HepG2 (cell line): ENCODE data around the gene SMAP2. TPM values are rescaled to one million over a fixed set of nuclear protein-coding genes. Genes with fewer than 3 reads are reported as not detected.
A peak's percentile ranks its signal among the peaks of the same experiment; 100 is the strongest.

Experiments
- AKNA ChIP-seq: sonication (generic); formaldehyde crosslinking; IDR thresholded peaks from 2 replicates; pipeline ENCODE4 v1.4.0; 2020; ENCODE audit warnings: missing genetic modification reagents, borderline replicate concordance
- ATF7-NPFF ChIP-seq: sonication (generic); formaldehyde crosslinking; IDR thresholded peaks from 2 replicates; pipeline ENCODE4 v1.8.1; 2023; ENCODE audit warnings: mild to moderate bottlenecking, low read depth, missing genetic modification reagents, moderate library complexity
- BCL6 ChIP-seq: IDR thresholded peaks from 2 replicates; pipeline ENCODE4 v1.6.1; 2016; ENCODE audit warnings: missing genetic modification reagents, missing compliant biosample characterization
- DMAP1 ChIP-seq: IDR thresholded peaks from 2 replicates; pipeline ENCODE4 v1.6.1; 2016
- FOXC1 ChIP-seq: sonication (generic); formaldehyde crosslinking; IDR thresholded peaks from 2 replicates; pipeline ENCODE4 v1.8.0; 2022; ENCODE audit warnings: mild to moderate bottlenecking, missing genetic modification reagents, borderline replicate concordance
- HOXA7 ChIP-seq: sonication (generic); formaldehyde crosslinking; IDR thresholded peaks from 2 replicates; pipeline ENCODE4 v1.8.1; 2022; ENCODE audit warnings: mild to moderate bottlenecking, missing genetic modification reagents, moderate library complexity
- ISL2 ChIP-seq: sonication (generic); formaldehyde crosslinking; IDR thresholded peaks from 2 replicates; pipeline ENCODE4 v1.5.0; 2020; ENCODE audit warnings: missing genetic modification reagents
- KDM6A ChIP-seq: IDR thresholded peaks from 2 replicates; pipeline ENCODE4 v1.6.1; 2016; ENCODE audit warnings: low read depth
- MEIS2 ChIP-seq: sonication (generic); formaldehyde crosslinking; IDR thresholded peaks from 2 replicates; pipeline ENCODE4 v1.9.0; 2021; ENCODE audit warnings: mild to moderate bottlenecking, missing genetic modification reagents
- NFATC3 ChIP-seq: sonication (generic); formaldehyde crosslinking; IDR thresholded peaks from 2 replicates; pipeline ENCODE4 v1.5.1; 2020; ENCODE audit warnings: mild to moderate bottlenecking, missing genetic modification reagents
- SALL1 ChIP-seq: sonication (generic); formaldehyde crosslinking; IDR thresholded peaks from 2 replicates; pipeline ENCODE4 v1.8.0; 2022; ENCODE audit warnings: mild to moderate bottlenecking, missing genetic modification reagents
- SATB2 ChIP-seq: sonication (generic); formaldehyde crosslinking; IDR thresholded peaks from 2 replicates; pipeline ENCODE4 v1.5.0; 2020; ENCODE audit warnings: missing genetic modification reagents
- SP1 ChIP-seq, 2 experiments: fragments of 450-650 bp in 1 of 2; sonication (generic) in 1 of 2; formaldehyde crosslinking in 1 of 2; IDR thresholded peaks; 2 replicates each; pipeline versions ENCODE4 v1.4.0 to v1.6.1; 2016 to 2020; ENCODE audit warnings: missing genetic modification reagents in 1 of 2
- SRSF9 ChIP-seq: fragments of 200-400 bp; formaldehyde crosslinking; IDR thresholded peaks from 2 replicates; pipeline ENCODE4 v1.6.1; 2018; ENCODE audit warnings: borderline replicate concordance, mild to moderate bottlenecking, low read depth, low read length; ENCODE audit not compliant: insufficient read depth, poor library complexity, severe bottlenecking
- TFAP4 ChIP-seq: sonication (generic); IDR thresholded peaks from 2 replicates; pipeline ENCODE4 v1.6.1; 2016; ENCODE audit warnings: low read depth, borderline replicate concordance
- THAP11 ChIP-seq: IDR thresholded peaks from 2 replicates; pipeline ENCODE4 v1.6.1; 2016; ENCODE audit warnings: missing biosample characterization, missing genetic modification reagents
- ZNF230 ChIP-seq: sonication (generic); formaldehyde crosslinking; IDR thresholded peaks from 2 replicates; pipeline ENCODE4 v1.4.0; 2020; ENCODE audit warnings: mild to moderate bottlenecking, missing genetic modification reagents
- ZNF3 ChIP-seq: IDR thresholded peaks from 2 replicates; pipeline ENCODE4 v1.7.0; 2017; ENCODE audit warnings: inconsistent platforms
- ZNF484 ChIP-seq: sonication (generic); formaldehyde crosslinking; IDR thresholded peaks from 2 replicates; pipeline ENCODE4 v1.5.1; 2020; ENCODE audit warnings: mild to moderate bottlenecking, low read depth, missing genetic modification reagents, borderline replicate concordance
- ZNF513 ChIP-seq: sonication (generic); formaldehyde crosslinking; conservative IDR thresholded peaks from 2 replicates; pipeline ENCODE4 v1.5.0; 2020; ENCODE audit warnings: missing genetic modification reagents
- ZNF567 ChIP-seq: sonication (generic); formaldehyde crosslinking; IDR thresholded peaks from 2 replicates; pipeline ENCODE4 v1.8.1; 2023; ENCODE audit warnings: mild to moderate bottlenecking, missing genetic modification reagents, borderline replicate concordance
- polyA plus RNA-seq, 8 experiments: library from polyadenylated mRNA; depleted of rRNA in 3 of 8; stranded (reverse) in 7 of 8; unstranded in 1 of 8; fragments of >200 nt; fragmentation: Illumina TruSeq in 4 of 8; extraction: Trizol in 4 of 8; gene quantifications; 2 replicates each; pipeline versions ENCODE4 v1.2.1 to v1.2.3, GENCODE V29; 2011 to 2016; ENCODE audit warnings: low read depth in 4 of 8, missing spikeins in 1 of 8, mixed read lengths in 1 of 8; ENCODE audit not compliant: insufficient read depth in 1 of 8
- total RNA-seq, 5 experiments: library from RNA; depleted of rRNA; stranded (reverse); fragments of >200 nt; fragmentation: Illumina TruSeq; extraction: Trizol; gene quantifications; 2 replicates each; pipeline ENCODE4 v1.2.3, GENCODE V29; 2016; ENCODE audit warnings: low read depth in 1 of 5

SMAP2 gene
- total and polyA plus RNA-seq, 2 of the 13 experiments (the other 11 are each of a cell fraction or from before 2014, with no cell fraction given): 19.0 to 22.3 TPM

GRCh38 chr1:40338745-40339419 is 34.6 kb upstream of the SMAP2 start (continued):
- no peak for TF ChIP-seq SRSF9
- no peak for TF ChIP-seq BCL6 (CRISPR knock-in tag)
- TF ChIP-seq TFAP4: peak; percentile 49; the same call in 1 of the 2 replicates
- 0 out of 2 replicates have a peak, but pooled peaks have one; percentile 29 for TF ChIP-seq THAP11 (CRISPR knock-in tag)
- TF ChIP-seq ZNF3 (CRISPR knock-in tag): no peak
- no peak for TF ChIP-seq DMAP1
- no peak for TF ChIP-seq KDM6A (CRISPR knock-in tag)
- peak; percentile 34; the same call in 1 of the 2 replicates for TF ChIP-seq FOXC1
- TF ChIP-seq MEIS2: peak; percentile 85
- peak; percentile 88; the same call in 1 of the 2 replicates for TF ChIP-seq ZNF230 (CRISPR knock-in tag)
- no peak for TF ChIP-seq ATF7-NPFF (CRISPR knock-in tag)
- no peak for TF ChIP-seq SP1 (IDR thresholded peaks at IDR 0.05)
- peak; percentile 20; the same call in 1 of the 2 replicates for TF ChIP-seq SP1 (CRISPR knock-in tag; IDR thresholded peaks at IDR 0.05)
- no peak for TF ChIP-seq NFATC3
- peak; percentile 61 for TF ChIP-seq SALL1
- TF ChIP-seq HOXA7 (CRISPR knock-in tag): no peak
- no peak for TF ChIP-seq ZNF484 (CRISPR knock-in tag)
- TF ChIP-seq AKNA (CRISPR knock-in tag): no peak
- TF ChIP-seq SATB2 (CRISPR knock-in tag): no peak
- TF ChIP-seq ZNF513 (CRISPR knock-in tag): 0 out of 2 replicates have a peak, but pooled peaks have one; percentile 50
- peak; percentile 17; the same call in 1 of the 2 replicates for TF ChIP-seq ISL2 (CRISPR knock-in tag)
- peak; percentile 80; the same call in 1 of the 2 replicates for TF ChIP-seq ZNF567 (CRISPR knock-in tag)
